Smooth muscle cell (in vitro differentiated cells): Measurements from ENCODE around the gene ASRGL1. TPM values are rescaled to one million over a fixed set of nuclear protein-coding genes. Genes with fewer than 3 reads are reported as not detected.

Experiments
- DNase-seq: peaks from one replicate; lab custom pipeline; 2025; ENCODE audit not compliant: unreplicated experiment; lab: John Stamatoyannopoulos, UW
- H2AFZ ChIP-seq: fragments of 200-600 bp; sonication (generic); 2 replicates; pipeline ENCODE4 v1.6.0; 2016; ENCODE audit warnings: antibody characterized with exemption, low read depth, mild to moderate bottlenecking
- H3F3A ChIP-seq: fragments of 200-600 bp; sonication (generic); 2 replicates; pipeline ENCODE4 v1.6.0; 2017; ENCODE audit warnings: antibody characterized with exemption, low read depth
- H3K27ac ChIP-seq: fragments of 200-600 bp; sonication (generic); 2 replicates; pipeline ENCODE4 v1.5.1; 2016; ENCODE audit warnings: low read depth, mild to moderate bottlenecking
- H3K27me3 ChIP-seq: fragments of 200-600 bp; sonication (generic); 2 replicates; pipeline ENCODE4 v1.6.1; 2016; ENCODE audit warnings: low read depth, mild to moderate bottlenecking
- H3K36me3 ChIP-seq: fragments of 200-600 bp; sonication (generic); 2 replicates; pipeline ENCODE4 v1.5.1; 2016; ENCODE audit warnings: low read depth
- H3K4me1 ChIP-seq: fragments of 200-600 bp; sonication (generic); 2 replicates; pipeline ENCODE4 v1.5.1; 2016; ENCODE audit warnings: low read depth
- H3K4me2 ChIP-seq: fragments of 200-600 bp; sonication (generic); 2 replicates; pipeline ENCODE4 v1.6.0; 2016; ENCODE audit warnings: mild to moderate bottlenecking
- H3K4me3 ChIP-seq: fragments of 200-600 bp; sonication (generic); 2 replicates; pipeline ENCODE4 v1.5.1; 2016; ENCODE audit warnings: mild to moderate bottlenecking
- H3K79me2 ChIP-seq: fragments of 200-600 bp; sonication (generic); 2 replicates; pipeline ENCODE4 v1.6.0; 2016; ENCODE audit warnings: low read depth, mild to moderate bottlenecking
- H3K9ac ChIP-seq: fragments of 200-600 bp; sonication (generic); 2 replicates; pipeline ENCODE4 v1.6.0; 2016; ENCODE audit warnings: low read depth
- H3K9me3 ChIP-seq: fragments of 200-600 bp; sonication (generic); replicated peaks from 2 replicates; pipeline ENCODE4 v1.5.1; 2016; ENCODE audit warnings: low read depth
- H4K20me1 ChIP-seq: fragments of 200-600 bp; sonication (generic); 2 replicates; pipeline ENCODE4 v1.6.0; 2016; ENCODE audit warnings: low read depth
- CTCF ChIP-seq: fragments of 200-600 bp; sonication (generic); IDR thresholded peaks from 2 replicates; pipeline ENCODE4 v1.5.1; 2017; ENCODE audit warnings: borderline replicate concordance, mild to moderate bottlenecking, antibody characterized with exemption; ENCODE audit not compliant: insufficient read depth, poor library complexity, severe bottlenecking
- WGBS: methylation state at CpG from one replicate; pipeline ENCODE4 v1.1.7; 2016; ENCODE audit warnings: low lambda C conversion rate; 5-methylcytosine and 5-hydroxymethylcytosine counted together
- polyA plus RNA-seq: library from polyadenylated mRNA; unstranded; fragments of >200 nt; fragmentation: Nextera tagmentation; extraction: Ambion mirVana; gene quantifications from 2 replicates; pipeline ENCODE4 v1.2.1, GENCODE V29; 2016
- total RNA-seq: library from RNA; depleted of rRNA; stranded (reverse); fragments of >200 nt; gene quantifications from 2 replicates; pipeline ENCODE4 v1.2.3, GENCODE V29; 2014

Gene ASRGL1
- total and polyA plus RNA-seq, 2 experiments from 2014 or later: 0.97 to 1.4 TPM

GRCh38 chr11:62393735-62394134 is 56.5 kb downstream of the ASRGL1 start:
- Histone ChIP-seq H2AFZ (no peak overlapping the region), H3K79me2 (no peaks in the 10 kb centered on the region), H3K4me2 (no peak overlapping the region), H4K20me1 (no peaks in the 10 kb centered on the region), H3F3A (peaks cover 21% of the 10 kb centered on the region), H3K27me3 (no peaks in the 10 kb centered on the region), H3K27ac (no peak overlapping the region), H3K9me3 (no peaks in the 10 kb centered on the region), H3K9ac (no peak overlapping the region), H3K4me1 (no peaks in the 10 kb centered on the region), H3K36me3 (no peaks in the 10 kb centered on the region), H3K4me3 (no peak overlapping the region)
- WGBS: 94% methylated on average over 5 of the region's 5 CpGs
- TF ChIP-seq CTCF: no peak
- no peak for DNase-seq

- 7% methylated on average over 14 of the region's 14 CpGs for WGBS
- peak; percentile 79 for TF ChIP-seq CTCF
- H3K27ac ChIP-seq: no peak overlapping the region
- no peaks in the 10 kb centered on the region for H4K20me1 ChIP-seq
- H3K9ac ChIP-seq: no peak overlapping the region
- H3F3A ChIP-seq: peaks cover 25% of the 10 kb centered on the region
- peak overlapping the region; percentile 76 for H2AFZ ChIP-seq
- no peaks in the 10 kb centered on the region for H3K36me3 ChIP-seq
- peak overlapping the region; percentile 85 for H3K4me2 ChIP-seq
- peak overlapping the region; percentile 49 for H3K4me3 ChIP-seq
- H3K79me2 ChIP-seq: no peaks in the 10 kb centered on the region
- peak; percentile 45 for DNase-seq
- H3K4me1 ChIP-seq: no peaks in the 10 kb centered on the region
- no peaks in the 10 kb centered on the region for H3K27me3 ChIP-seq
- H3K9me3 ChIP-seq: no peaks in the 10 kb centered on the region
These were observed 57.7 kb downstream of the ASRGL1 start for GRCh38 chr11:62394825-62395538.

- Histone ChIP-seq H3K27ac (peak overlapping the region; percentile 45), H3K9me3 (no peaks in the 10 kb centered on the region), H3K9ac (no peak overlapping the region), H3K4me3 (no peak overlapping the region), H3K36me3 (no peaks in the 10 kb centered on the region), H2AFZ (no peak overlapping the region), H3K79me2 (no peaks in the 10 kb centered on the region), H3K27me3 (no peaks in the 10 kb centered on the region), H4K20me1 (no peaks in the 10 kb centered on the region), H3F3A (peaks cover 29% of the 10 kb centered on the region), H3K4me2 (peak overlapping the region; percentile 20), H3K4me1 (no peaks in the 10 kb centered on the region)
- WGBS: 72% methylated on average over 7 of the region's 10 CpGs
- no peak for TF ChIP-seq CTCF
- no peak for DNase-seq
These were observed 58.8 kb downstream of the ASRGL1 start for GRCh38 chr11:62395885-62396551.
